ENCODE results near the gene TMEM53.

TMEM53 gene

GRCh38 chr1:44621841-44622286 lies 52.4 kb downstream of the TMEM53 start:
- DNase-seq (ENCODE audit: low spot score): no peak
- no peak for TF ChIP-seq CTCF (IDR thresholded peaks at IDR 0.05; ENCODE audit: extremely low read depth, missing control alignments)

GRCh38 chr1:44620072-44620471 lies 54.2 kb downstream of the TMEM53 start:
- TF ChIP-seq CTCF (IDR thresholded peaks at IDR 0.05; ENCODE audit: extremely low read depth, missing control alignments): no peak
- DNase-seq (ENCODE audit: low spot score): no peak

GRCh38 chr1:44619261-44619900 lies 54.9 kb downstream of the TMEM53 start:
- no peak for TF ChIP-seq CTCF (IDR thresholded peaks at IDR 0.05; ENCODE audit: extremely low read depth, missing control alignments)
- no peak for DNase-seq (ENCODE audit: low spot score)

GRCh38 chr1:44617703-44618029 lies 56.6 kb downstream of the TMEM53 start:
- TF ChIP-seq CTCF (IDR thresholded peaks at IDR 0.05; ENCODE audit: extremely low read depth, missing control alignments): no peak
- DNase-seq (ENCODE audit: low spot score): peak; percentile 25

GRCh38 chr1:44616991-44617702 lies 57.1 kb downstream of the TMEM53 start:
- no peak for TF ChIP-seq CTCF (IDR thresholded peaks at IDR 0.05; ENCODE audit: extremely low read depth, missing control alignments)
- peak; percentile 32 for DNase-seq (ENCODE audit: low spot score)

GRCh38 chr1:44616284-44616990 lies 57.8 kb downstream of the TMEM53 start:
- TF ChIP-seq CTCF (IDR thresholded peaks at IDR 0.05; ENCODE audit: extremely low read depth, missing control alignments): no peak
- DNase-seq (ENCODE audit: low spot score): peak; percentile 35

- no peak for DNase-seq (ENCODE audit: low spot score)
- no peak for TF ChIP-seq CTCF (IDR thresholded peaks at IDR 0.05; ENCODE audit: extremely low read depth, missing control alignments)
Measured at GRCh38 chr1:44613941-44614340, 60.3 kb downstream of the TMEM53 start.
